Sigmoid colon (tissue), 7 donors: ENCODE results near the gene RTL10. TPM values are rescaled to one million over a fixed set of nuclear protein-coding genes. Genes with fewer than 3 reads are reported as not detected.

Experiments used
- DNase-seq: peaks from one replicate; pipeline ENCODE4 v3.0.0-alpha.2; 2019
- H3K27ac ChIP-seq, 4 donors: fragments of 200-600 bp; sonication (generic); one replicate each; pipeline ENCODE4 v1.5.1; 2016 to 2019; ENCODE audit warnings: mild to moderate bottlenecking in 1 of 4
- H3K27me3 ChIP-seq, 3 donors: fragments of 200-600 bp; sonication (generic); one replicate each; pipeline ENCODE4 v1.5.1; 2019; ENCODE audit warnings: mild to moderate bottlenecking in 1 of 3
- H3K36me3 ChIP-seq, 4 donors: fragments of 200-600 bp; sonication (generic); one replicate each; pipeline ENCODE4 v1.5.1; 2016 to 2019
- H3K4me1 ChIP-seq, 4 donors: fragments of 200-600 bp; sonication (generic); one replicate each; pipeline ENCODE4 v1.5.1; 2017 to 2019
- H3K4me3 ChIP-seq, 4 donors: fragments of 200-600 bp; sonication (generic); one replicate each; pipeline ENCODE4 v1.5.1; 2017 to 2019; ENCODE audit warnings: mild to moderate bottlenecking in 2 of 4, moderate library complexity in 1 of 4
- H3K9me3 ChIP-seq, 4 donors: fragments of 200-600 bp in 3 of 4; sonication (generic) in 3 of 4; one replicate each; pipeline versions ENCODE4 v1.5.1 to v1.6.1; 2013 to 2019
- EP300 ChIP-seq, 4 donors: sonication (generic); formaldehyde crosslinking; IDR thresholded peaks; one replicate each; pipeline ENCODE4 v1.6.1; 2017; ENCODE audit warnings: antibody characterized with exemption in 4 of 4
- POLR2A ChIP-seq, 2 donors: fragments of 450-650 bp; IDR thresholded peaks; one replicate each; pipeline ENCODE4 v1.6.1; 2016; ENCODE audit warnings: antibody characterized with exemption in 2 of 2, mild to moderate bottlenecking in 2 of 2, moderate library complexity in 2 of 2
- POLR2AphosphoS5 ChIP-seq, 4 donors: sonication (generic); formaldehyde crosslinking; IDR thresholded peaks; one replicate each; pipeline ENCODE4 v1.6.1; 2017; ENCODE audit warnings: antibody characterized with exemption in 4 of 4
- WGBS, 2 donors: extraction: QIAGEN DNeasy Blood & Tissue Kit; methylation state at CpG; one replicate each; pipeline ENCODE4 v1.1.7; 2013; 5-methylcytosine and 5-hydroxymethylcytosine counted together
- intact Hi-C: fragments of 100-400 bp; cut with DNase I; formaldehyde crosslinking; loops from one replicate; pipeline ENCODE4 v1.15.1; 2023
- polyA plus RNA-seq, 3 donors: library from polyadenylated mRNA; stranded (reverse); fragments of 200-250 nt; gene quantifications; one replicate each; pipeline ENCODE4 v1.2.3, GENCODE V29; 2013
- total RNA-seq, 4 donors: library from RNA; depleted of rRNA; stranded (reverse); fragments of >200 nt; gene quantifications; one replicate each; pipeline ENCODE4 v1.1.0, GENCODE V29; 2016
- TF ChIP-seq, protein P1 (sequence below), 4 experiments: fragments of 450-650 bp in 3 of 4; fragments of 200-600 bp in 1 of 4; IDR thresholded peaks; one replicate each; pipeline ENCODE4 v1.5.1; 2016 to 2019; ENCODE audit warnings: antibody characterized with exemption in 4 of 4, mild to moderate bottlenecking in 3 of 4, moderate library complexity in 2 of 4
- donor health status: healthy with polysubstance abuse.
- donor health status: Bipolar disorder and iron deficiency.
- donor health status: healthy.

The RTL10 gene
- total and polyA plus RNA-seq, 7 donors: 1.8 to 15.0 (median 7.8) TPM

DNA sequence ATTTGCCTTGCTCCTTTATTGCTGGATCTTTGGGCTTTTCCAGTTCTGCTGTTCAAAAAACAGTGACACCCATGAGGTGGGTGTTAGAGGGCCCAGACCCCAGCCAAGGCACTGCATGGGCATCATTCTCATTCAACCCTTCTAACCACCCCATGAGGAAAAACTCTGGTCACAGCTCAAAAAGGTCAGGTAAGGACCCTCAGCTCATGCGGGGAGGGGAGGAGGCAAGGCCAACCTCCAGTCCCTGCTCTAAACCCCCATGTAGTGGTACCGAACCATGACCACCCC, 7.4 kb downstream of the RTL10 start:
- H3K4me3 ChIP-seq: no peak overlapping the region
- H3K36me3 ChIP-seq: peaks cover 9 to 35% (median 21%) of the 10 kb centered on the region in 4 donors
- peak; percentile 38 for DNase-seq
- intact Hi-C loops: no loop called here
- H3K27me3 ChIP-seq: no peaks in the 10 kb centered on the region
- no peak overlapping the region for H3K27ac ChIP-seq
- H3K4me1 ChIP-seq: peaks cover 0 to 22% (median 12%) of the 10 kb centered on the region in 4 donors
- no peaks in the 10 kb centered on the region for H3K9me3 ChIP-seq
- TF ChIP-seq, protein P1, sequence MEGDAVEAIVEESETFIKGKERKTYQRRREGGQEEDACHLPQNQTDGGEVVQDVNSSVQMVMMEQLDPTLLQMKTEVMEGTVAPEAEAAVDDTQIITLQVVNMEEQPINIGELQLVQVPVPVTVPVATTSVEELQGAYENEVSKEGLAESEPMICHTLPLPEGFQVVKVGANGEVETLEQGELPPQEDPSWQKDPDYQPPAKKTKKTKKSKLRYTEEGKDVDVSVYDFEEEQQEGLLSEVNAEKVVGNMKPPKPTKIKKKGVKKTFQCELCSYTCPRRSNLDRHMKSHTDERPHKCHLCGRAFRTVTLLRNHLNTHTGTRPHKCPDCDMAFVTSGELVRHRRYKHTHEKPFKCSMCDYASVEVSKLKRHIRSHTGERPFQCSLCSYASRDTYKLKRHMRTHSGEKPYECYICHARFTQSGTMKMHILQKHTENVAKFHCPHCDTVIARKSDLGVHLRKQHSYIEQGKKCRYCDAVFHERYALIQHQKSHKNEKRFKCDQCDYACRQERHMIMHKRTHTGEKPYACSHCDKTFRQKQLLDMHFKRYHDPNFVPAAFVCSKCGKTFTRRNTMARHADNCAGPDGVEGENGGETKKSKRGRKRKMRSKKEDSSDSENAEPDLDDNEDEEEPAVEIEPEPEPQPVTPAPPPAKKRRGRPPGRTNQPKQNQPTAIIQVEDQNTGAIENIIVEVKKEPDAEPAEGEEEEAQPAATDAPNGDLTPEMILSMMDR (IDR thresholded peaks at IDR 0.05): no peak
- TF ChIP-seq POLR2AphosphoS5 (IDR thresholded peaks at IDR 0.05) (no peak), POLR2A (IDR thresholded peaks at IDR 0.05) (no peak), EP300 (IDR thresholded peaks at IDR 0.05) (no peak)
- 92 to 96% methylated on average over 2 of the region's 2 CpGs for WGBS, 2 donors

DNA sequence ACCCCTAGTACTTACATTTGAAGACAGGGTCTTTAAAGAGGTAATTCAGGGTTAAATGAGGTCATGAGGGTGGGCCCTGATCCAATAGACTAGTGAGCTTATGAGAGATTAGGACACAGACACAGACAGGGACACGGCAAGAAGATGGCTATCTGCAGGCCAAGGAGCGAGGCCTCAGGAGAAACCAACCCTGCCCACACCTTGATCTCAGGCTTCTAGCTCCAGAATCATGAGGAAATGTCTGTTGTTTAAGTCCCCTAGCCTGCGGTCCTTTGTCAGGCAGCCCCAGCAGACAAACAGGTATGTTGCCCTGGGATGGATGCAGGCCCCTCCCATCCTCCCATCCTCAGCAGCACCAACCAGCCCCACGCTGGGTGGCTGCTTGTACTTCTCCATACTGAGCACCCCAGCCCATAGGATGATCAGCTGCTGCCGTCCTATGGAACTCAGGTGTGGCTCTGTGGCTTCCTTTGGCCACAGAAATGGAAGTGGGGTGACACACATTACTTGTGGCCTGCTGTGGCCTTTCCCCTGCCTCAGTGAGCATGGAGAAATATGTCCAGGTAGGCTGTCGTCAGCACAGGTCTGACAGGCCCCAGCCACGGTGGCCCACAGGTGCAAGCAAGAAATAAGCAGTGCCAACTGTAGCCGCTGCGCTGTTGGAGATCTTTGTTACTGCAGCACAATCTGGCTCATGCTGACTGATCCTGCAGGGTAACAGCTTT, 7.9 kb downstream of the RTL10 start:
- 92 to 93% methylated on average over 9 of the region's 9 CpGs for WGBS, 2 donors
- Histone ChIP-seq H3K27me3 (no peaks in the 10 kb centered on the region), H3K4me1 (peaks cover 0 to 18% (median 12%) of the 10 kb centered on the region in 4 donors), H3K36me3 (peaks cover 6 to 30% (median 16%) of the 10 kb centered on the region in 4 donors), H3K9me3 (no peaks in the 10 kb centered on the region), H3K4me3 (no peak overlapping the region), H3K27ac (no peak overlapping the region)
- DNase-seq: peak; percentile 52
- TF ChIP-seq, protein P1 (IDR thresholded peaks at IDR 0.05): no peak
- TF ChIP-seq EP300 (IDR thresholded peaks at IDR 0.05) (no peak), POLR2AphosphoS5 (IDR thresholded peaks at IDR 0.05) (no peak), POLR2A (IDR thresholded peaks at IDR 0.05) (no peak)
- intact Hi-C loops: no loop called here

DNA sequence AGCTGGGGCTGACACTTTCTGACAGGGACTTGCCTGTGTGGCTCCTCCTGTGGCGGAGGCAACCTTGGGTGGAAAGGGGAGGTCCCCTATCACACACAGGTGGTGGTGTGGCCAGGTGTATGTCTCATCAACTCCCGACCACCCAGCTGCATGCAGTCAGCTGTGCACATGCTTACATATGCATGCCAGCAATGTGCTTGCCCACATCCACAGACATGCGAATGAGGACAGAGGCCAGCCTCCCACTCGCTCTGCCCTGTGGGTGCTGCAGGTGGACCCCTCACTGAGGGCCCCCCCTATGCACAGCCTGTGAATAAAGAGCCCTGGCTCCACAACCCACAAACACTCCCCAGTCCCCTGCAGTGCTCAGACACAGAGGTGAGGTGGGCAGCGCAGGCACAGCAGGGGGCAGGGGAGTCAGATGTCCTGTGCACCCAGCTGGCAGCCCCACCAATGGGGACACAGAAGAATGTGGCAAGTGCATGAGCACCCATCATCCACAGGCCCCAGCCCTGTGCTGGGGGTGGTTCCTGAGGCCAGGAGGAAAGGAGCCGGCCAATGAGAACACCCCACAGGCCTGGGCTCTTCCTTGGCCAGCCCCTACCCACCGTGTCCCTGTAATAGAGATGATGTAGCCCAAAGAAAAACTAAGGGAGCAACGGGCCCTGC, 9.5 kb downstream of the RTL10 start:
- peak overlapping the region in 2 of 4 donors; percentile 11 to 34 for H3K27ac ChIP-seq
- peak; percentile 49 for DNase-seq
- H3K27me3 ChIP-seq: no peaks in the 10 kb centered on the region
- no peak for TF ChIP-seq EP300 (IDR thresholded peaks at IDR 0.05)
- H3K4me1 ChIP-seq: peaks cover 0 to 15% (median 12%) of the 10 kb centered on the region in 4 donors
- intact Hi-C loops: no loop called here
- no peaks in the 10 kb centered on the region for H3K9me3 ChIP-seq
- H3K4me3 ChIP-seq: no peak overlapping the region
- 76 to 85% methylated on average over 8 of the region's 8 CpGs for WGBS, 2 donors
- H3K36me3 ChIP-seq: peaks cover 0 to 14% (median 4%) of the 10 kb centered on the region in 4 donors

DNA sequence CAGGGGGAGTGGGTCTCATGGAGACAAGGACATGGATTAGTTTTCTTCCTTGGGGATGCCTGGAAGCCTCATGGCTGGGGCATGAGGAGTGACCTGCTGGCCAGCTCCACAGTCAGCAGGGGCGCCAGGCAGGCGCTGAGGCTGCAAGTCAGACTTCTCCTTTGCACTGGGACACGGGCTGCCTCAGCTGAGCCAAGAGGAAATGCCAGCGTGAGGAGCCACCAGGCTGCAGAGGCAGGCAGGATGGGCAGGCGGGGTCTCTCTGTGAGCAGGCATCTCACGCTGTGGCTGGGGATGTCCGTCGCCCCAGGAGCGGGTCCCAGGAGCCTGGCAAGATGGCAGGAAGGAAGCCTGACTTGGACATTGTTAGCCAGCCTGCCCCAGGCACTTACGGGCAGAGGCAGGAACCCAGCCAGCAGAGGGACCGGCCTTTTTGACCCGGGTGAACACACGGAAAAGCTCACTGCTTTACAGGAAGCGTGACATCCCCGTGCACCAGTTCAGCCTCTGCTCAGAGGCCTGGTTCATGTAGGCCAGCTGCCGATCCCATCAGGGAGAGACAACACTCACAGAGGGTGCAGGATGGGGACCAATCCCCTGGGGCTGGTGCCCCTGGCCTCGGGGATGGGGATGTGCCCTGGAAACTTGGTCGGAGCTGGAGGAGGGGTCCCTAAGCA, 10.2 kb downstream of the RTL10 start:
- DNase-seq: peak; percentile 73
- WGBS, 2 donors: 43 to 72% methylated on average over 18 of the region's 18 CpGs
- Histone ChIP-seq H3K9me3 (no peaks in the 10 kb centered on the region), H3K36me3 (peaks cover 0 to 7% (median 4%) of the 10 kb centered on the region in 4 donors), H3K27ac (peak overlapping the region in 3 of 4 donors; percentile 34 to 64 (median 34)), H3K4me1 (peaks cover 0 to 15% (median 11%) of the 10 kb centered on the region in 4 donors), H3K27me3 (no peaks in the 10 kb centered on the region), H3K4me3 (no peak overlapping the region)
- intact Hi-C loops: no loop called here
- no peak for TF ChIP-seq EP300 (IDR thresholded peaks at IDR 0.05)
- TF ChIP-seq POLR2AphosphoS5 (IDR thresholded peaks at IDR 0.05): peak in 1 of 4 donors; percentile 15

DNA sequence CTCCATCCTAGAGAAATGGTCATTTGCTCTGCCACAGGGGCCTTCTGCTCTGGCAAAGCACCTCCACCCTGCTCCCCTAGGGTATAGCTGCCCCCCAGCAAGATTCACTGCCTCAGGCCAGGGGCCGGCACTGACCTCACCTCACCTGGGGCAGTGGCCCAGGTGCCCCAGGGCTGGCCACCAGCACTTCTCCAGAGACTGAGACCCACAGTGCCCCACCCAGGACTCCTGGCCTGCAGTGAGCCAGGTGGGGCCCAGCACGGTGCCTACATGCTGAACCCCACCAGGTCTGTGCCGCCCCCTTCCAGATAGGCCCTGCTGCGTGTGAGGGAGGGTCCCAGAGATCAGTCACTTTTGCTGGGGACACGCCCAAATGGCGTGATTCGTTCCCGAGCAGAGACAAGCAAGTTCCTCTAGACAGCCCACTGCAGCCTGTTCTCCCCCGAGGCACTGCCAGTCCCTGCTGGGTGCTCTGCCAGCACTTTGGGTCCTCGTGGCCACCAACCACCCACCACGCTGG, 10.8 kb downstream of the RTL10 start:
- Histone ChIP-seq H3K4me1 (peaks cover 0 to 15% (median 11%) of the 10 kb centered on the region in 4 donors), H3K9me3 (no peaks in the 10 kb centered on the region), H3K36me3 (peaks cover 0 to 7% (median 3%) of the 10 kb centered on the region in 4 donors), H3K27me3 (no peaks in the 10 kb centered on the region), H3K4me3 (no peak overlapping the region), H3K27ac (peak overlapping the region in 3 of 4 donors; percentile 30 to 64 (median 34))
- intact Hi-C loops: no loop called here
- TF ChIP-seq POLR2AphosphoS5 (IDR thresholded peaks at IDR 0.05) (no peak), POLR2A (IDR thresholded peaks at IDR 0.05) (no peak), EP300 (IDR thresholded peaks at IDR 0.05) (no peak)
- TF ChIP-seq, protein P1 (IDR thresholded peaks at IDR 0.05): no peak
- 78 to 86% methylated on average over 11 of the region's 11 CpGs for WGBS, 2 donors
- DNase-seq: peak; percentile 64
